DMS53 treated with DMSO at 0.1 percent for 48 hours (cell line): ENCODE measurements around the gene HIGD1B.
A peak's percentile ranks its signal among the peaks of the same experiment; 100 is the strongest.

ENCODE experiments used
- DNase-seq: peaks from one replicate; lab custom pipeline; 2025; ENCODE audit not compliant: unreplicated experiment; lab: John Stamatoyannopoulos, UW

Gene HIGD1B

GRCh38 chr17:44837196-44837595, 10.5 kb upstream of the HIGD1B start:
- DNase-seq: no peak

- no peak for DNase-seq
Measured at GRCh38 chr17:44840274-44840673, 7.4 kb upstream of the HIGD1B start.

- no peak for DNase-seq
Measured at GRCh38 chr17:44840936-44841335, 6.7 kb upstream of the HIGD1B start.

- no peak for DNase-seq
Measured at GRCh38 chr17:44842748-44843147, 4.9 kb upstream of the HIGD1B start.

GRCh38 chr17:44844390-44844830, 3.3 kb upstream of the HIGD1B start:
- DNase-seq: no peak

GRCh38 chr17:44846206-44846605, 1.5 kb upstream of the HIGD1B start:
- DNase-seq: no peak

GRCh38 chr17:44848257-44848795, 643 bp downstream of the HIGD1B start:
- DNase-seq: no peak

- no peak for DNase-seq
Measured at GRCh38 chr17:44848961-44849489, 1.3 kb downstream of the HIGD1B start.

GRCh38 chr17:44850025-44850424, 2.3 kb downstream of the HIGD1B start:
- no peak for DNase-seq

- no peak for DNase-seq
Measured at GRCh38 chr17:44850612-44851011, 2.9 kb downstream of the HIGD1B start.

- DNase-seq: no peak
Measured at GRCh38 chr17:44854192-44854591, 6.5 kb downstream of the HIGD1B start.

GRCh38 chr17:44859701-44860100, 12.0 kb downstream of the HIGD1B start:
- DNase-seq: no peak

GRCh38 chr17:44862278-44862914, 14.7 kb downstream of the HIGD1B start:
- DNase-seq: no peak

- DNase-seq: no peak
Measured at GRCh38 chr17:44863061-44863918, 15.6 kb downstream of the HIGD1B start.

GRCh38 chr17:44864831-44865230, 17.1 kb downstream of the HIGD1B start:
- DNase-seq: no peak

GRCh38 chr17:44865231-44865660, 17.6 kb downstream of the HIGD1B start:
- DNase-seq: peak; percentile 78

GRCh38 chr17:44865931-44866330, 18.2 kb downstream of the HIGD1B start:
- no peak for DNase-seq

GRCh38 chr17:44867841-44868240, 20.2 kb downstream of the HIGD1B start:
- no peak for DNase-seq

- no peak for DNase-seq
Measured at GRCh38 chr17:44871556-44871955, 23.9 kb downstream of the HIGD1B start.

- DNase-seq: no peak
Measured at GRCh38 chr17:44872131-44872768, 24.6 kb downstream of the HIGD1B start.

- no peak for DNase-seq
Measured at GRCh38 chr17:44875761-44876160, 28.1 kb downstream of the HIGD1B start.
